Astrocyte (in vitro differentiated cells and primary cell): ENCODE measurements around the gene SLC9A9.

Experiments used
- EZH2 ChIP-seq: IDR thresholded peaks from 2 replicates; pipeline ENCODE4 v1.6.1; 2012; ENCODE audit warnings: mild to moderate bottlenecking, low read length, inconsistent platforms; ENCODE audit not compliant: insufficient read depth
- TF ChIP-seq, protein P1 (sequence below): IDR thresholded peaks from 2 replicates; pipeline ENCODE4 v1.5.1; 2011; ENCODE audit warnings: low read depth, mild to moderate bottlenecking, inconsistent platforms, low read length, moderate library complexity; ENCODE audit not compliant: insufficient read depth

DNA sequence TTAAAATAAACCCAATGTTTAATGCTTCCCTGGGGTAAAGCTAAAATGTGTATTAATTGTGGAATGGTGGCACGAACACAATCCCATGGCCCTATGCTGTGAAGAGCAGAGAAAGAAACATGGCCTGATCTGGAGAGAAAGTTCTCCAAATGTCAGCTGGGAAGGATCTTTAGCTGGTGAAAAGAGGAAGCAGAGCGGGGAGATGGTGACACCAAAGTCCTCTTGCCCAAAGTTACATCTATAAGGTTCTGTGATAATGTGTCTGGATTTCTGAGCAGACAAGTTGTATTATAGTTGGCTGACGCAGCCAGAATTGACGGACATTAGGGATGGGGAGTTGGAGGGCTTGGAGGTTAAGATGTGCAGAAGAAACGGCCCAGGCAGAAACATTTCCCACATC, 532.5 kb downstream of the SLC9A9 start:
- TF ChIP-seq, protein P1, sequence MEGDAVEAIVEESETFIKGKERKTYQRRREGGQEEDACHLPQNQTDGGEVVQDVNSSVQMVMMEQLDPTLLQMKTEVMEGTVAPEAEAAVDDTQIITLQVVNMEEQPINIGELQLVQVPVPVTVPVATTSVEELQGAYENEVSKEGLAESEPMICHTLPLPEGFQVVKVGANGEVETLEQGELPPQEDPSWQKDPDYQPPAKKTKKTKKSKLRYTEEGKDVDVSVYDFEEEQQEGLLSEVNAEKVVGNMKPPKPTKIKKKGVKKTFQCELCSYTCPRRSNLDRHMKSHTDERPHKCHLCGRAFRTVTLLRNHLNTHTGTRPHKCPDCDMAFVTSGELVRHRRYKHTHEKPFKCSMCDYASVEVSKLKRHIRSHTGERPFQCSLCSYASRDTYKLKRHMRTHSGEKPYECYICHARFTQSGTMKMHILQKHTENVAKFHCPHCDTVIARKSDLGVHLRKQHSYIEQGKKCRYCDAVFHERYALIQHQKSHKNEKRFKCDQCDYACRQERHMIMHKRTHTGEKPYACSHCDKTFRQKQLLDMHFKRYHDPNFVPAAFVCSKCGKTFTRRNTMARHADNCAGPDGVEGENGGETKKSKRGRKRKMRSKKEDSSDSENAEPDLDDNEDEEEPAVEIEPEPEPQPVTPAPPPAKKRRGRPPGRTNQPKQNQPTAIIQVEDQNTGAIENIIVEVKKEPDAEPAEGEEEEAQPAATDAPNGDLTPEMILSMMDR, result no peak
- no peak for TF ChIP-seq EZH2
